ENCODE data around the gene DCTPP1.
A peak's percentile ranks its signal among the peaks of the same experiment; 100 is the strongest.

DCTPP1 gene

GRCh38 chr16:30413112-30413806 lies 16.6 kb downstream of the DCTPP1 start:
- Histone ChIP-seq H3K4me3 (ENCODE audit: low read depth in 1 of 2, low read length in 1 of 2) (no peak overlapping the region), H3K9me3 (no peaks in the 10 kb centered on the region), H3K27me3 (no peaks in the 10 kb centered on the region), H3K27ac (no peak overlapping the region), H3K4me1 (ENCODE audit: control insufficient read depth in 1 of 2, insufficient read depth in 1 of 2, low read depth in 1 of 2, low read length in 1 of 2) (peaks cover 10 to 21% of the 10 kb centered on the region in 2 experiments), H3K36me3 (no peaks in the 10 kb centered on the region)
- no peak for TF ChIP-seq CTCF (IDR thresholded peaks at IDR 0.05)

GRCh38 chr16:30409125-30410060 lies 20.4 kb downstream of the DCTPP1 start:
- Histone ChIP-seq H3K27ac (peak overlapping the region; percentile 31), H3K4me3 (ENCODE audit: low read depth in 1 of 2, low read length in 1 of 2) (no peak overlapping the region)
- TF ChIP-seq CTCF (IDR thresholded peaks at IDR 0.05) = peak; percentile 93

DNA sequence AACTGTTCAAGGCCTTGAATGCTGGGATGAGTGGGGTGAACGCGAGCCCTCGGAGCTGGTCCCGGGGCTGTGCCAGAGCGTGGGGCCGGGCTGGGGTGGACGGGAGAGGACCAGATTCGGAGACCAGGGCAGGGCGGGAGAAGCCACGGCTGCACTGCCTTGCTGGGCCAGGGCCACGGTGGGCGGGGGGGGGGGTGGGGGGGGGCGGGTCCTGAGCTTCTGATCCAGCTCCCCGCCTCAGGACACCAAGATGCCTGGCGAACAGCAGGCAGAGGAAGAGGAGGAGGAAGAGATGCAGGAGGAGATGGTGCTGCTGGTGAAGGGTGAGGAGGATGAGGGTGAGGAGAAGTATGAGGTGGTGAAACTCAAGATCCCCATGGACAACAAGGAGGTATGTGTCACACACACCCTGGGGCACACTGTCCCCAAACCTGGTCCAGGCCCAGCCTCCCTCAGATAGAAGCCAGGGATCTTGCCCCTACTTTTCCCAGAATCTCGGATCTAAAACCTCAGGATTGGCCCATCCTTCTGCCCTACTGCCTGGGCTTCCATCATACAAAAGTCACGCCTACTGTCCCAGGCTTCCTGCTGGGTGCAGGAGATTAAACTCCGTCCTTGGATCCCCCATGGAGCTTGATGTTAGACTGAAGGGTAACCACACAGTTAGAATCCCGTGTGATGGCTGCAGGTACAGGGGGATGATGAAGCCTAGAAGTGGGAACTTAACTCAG lies 21.9 kb downstream of the DCTPP1 start:
- H3K4me3 ChIP-seq (ENCODE audit: low read depth in 1 of 2, low read length in 1 of 2) = peak overlapping the region; percentile 65 to 84
- H3K36me3 ChIP-seq = no peaks in the 10 kb centered on the region
- no peaks in the 10 kb centered on the region for H3K9me3 ChIP-seq
- peaks cover 7% of the 10 kb centered on the region for H3K27me3 ChIP-seq
- TF ChIP-seq CTCF (IDR thresholded peaks at IDR 0.05) = no peak
- peaks cover 15 to 32% of the 10 kb centered on the region in 2 experiments for H3K4me1 ChIP-seq (ENCODE audit: control insufficient read depth in 1 of 2, insufficient read depth in 1 of 2, low read depth in 1 of 2, low read length in 1 of 2)
- H3K27ac ChIP-seq = peak overlapping the region; percentile 41

More at GRCh38 chr16:30409125-30410060, 20.4 kb downstream of the DCTPP1 start:
- peaks cover 10 to 24% of the 10 kb centered on the region in 2 experiments for H3K4me1 ChIP-seq (ENCODE audit: control insufficient read depth in 1 of 2, insufficient read depth in 1 of 2, low read depth in 1 of 2, low read length in 1 of 2)
- H3K9me3 ChIP-seq = no peaks in the 10 kb centered on the region
- H3K36me3 ChIP-seq = no peaks in the 10 kb centered on the region
- H3K27me3 ChIP-seq = peaks cover 7% of the 10 kb centered on the region

DNA sequence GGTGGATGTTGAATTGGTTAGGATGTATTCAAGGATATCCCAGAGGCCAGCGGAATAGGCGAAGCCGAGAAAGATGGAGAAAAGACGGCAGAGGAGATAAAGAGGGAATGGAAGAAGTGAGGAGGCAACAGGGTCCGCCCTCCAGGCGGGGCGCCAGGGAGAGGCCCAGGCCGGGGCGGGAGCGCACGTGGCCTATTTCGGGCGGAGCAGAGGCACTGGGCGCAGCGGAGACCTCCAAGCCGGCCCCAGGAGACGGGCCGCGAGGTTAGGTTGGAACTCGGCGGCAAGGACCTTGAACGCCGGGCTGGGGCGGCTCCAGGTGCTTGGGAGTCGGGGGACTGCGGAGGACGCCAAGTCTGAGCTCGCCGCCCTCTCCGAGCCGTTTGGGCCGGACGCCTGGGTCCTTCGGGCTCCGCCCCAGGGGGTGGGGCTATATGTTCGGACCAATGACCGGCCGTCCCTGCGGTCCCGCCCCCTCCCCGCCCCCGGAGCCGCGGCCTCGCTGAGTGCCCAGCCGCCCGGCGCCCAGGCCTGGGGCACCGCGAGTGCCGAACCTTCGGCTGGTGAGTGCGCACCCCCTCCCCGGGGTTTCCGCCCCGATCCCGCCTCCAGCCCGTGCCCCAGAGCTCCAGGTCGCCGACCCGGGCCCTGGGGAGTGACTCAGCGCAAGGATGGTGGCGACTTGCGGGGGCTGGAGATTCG lies 22.6 kb downstream of the DCTPP1 start, which contains the start of gene ZNF771:
Gene ZNF771, plus strand, starts transcription at position 505 of the 702 bp plus-strand sequence. CDS start 448 bp downstream, outside the sequence.
- peaks cover 7% of the 10 kb centered on the region for H3K27me3 ChIP-seq
- no peaks in the 10 kb centered on the region for H3K9me3 ChIP-seq
- peak within 1 kb of the TSS; percentile 65 to 84 for H3K4me3 ChIP-seq (ENCODE audit: low read depth in 1 of 2, low read length in 1 of 2)
- peak within 1 kb of the TSS; percentile 41 for H3K27ac ChIP-seq
- peaks cover 19 to 38% of the 10 kb centered on the region in 2 experiments for H3K4me1 ChIP-seq (ENCODE audit: control insufficient read depth in 1 of 2, insufficient read depth in 1 of 2, low read depth in 1 of 2, low read length in 1 of 2)
- TF ChIP-seq CTCF (IDR thresholded peaks at IDR 0.05) = no peak
- H3K36me3 ChIP-seq = no peaks in the 10 kb centered on the region

DNA sequence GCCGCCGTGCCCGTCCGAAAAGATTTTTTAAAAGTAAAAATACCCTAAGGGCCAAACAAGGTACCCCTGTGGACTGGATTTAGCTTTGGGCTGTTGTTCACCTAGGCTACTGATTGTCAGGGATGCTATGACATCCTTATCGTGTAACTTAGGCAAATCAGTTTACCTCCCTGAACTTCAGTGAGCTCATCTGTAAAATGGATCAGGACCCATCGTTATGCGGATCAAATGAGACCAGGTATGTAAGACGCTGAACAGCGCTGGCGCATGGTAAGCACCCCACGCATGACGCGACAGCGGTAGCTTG lies 23.1 kb downstream of the DCTPP1 start:
- no peak for TF ChIP-seq CTCF (IDR thresholded peaks at IDR 0.05)
- H3K36me3 ChIP-seq = no peaks in the 10 kb centered on the region
- H3K27me3 ChIP-seq = peaks cover 7% of the 10 kb centered on the region
- no peaks in the 10 kb centered on the region for H3K9me3 ChIP-seq
- H3K27ac ChIP-seq = peak overlapping the region; percentile 41
- peak overlapping the region; percentile 65 to 84 for H3K4me3 ChIP-seq (ENCODE audit: low read depth in 1 of 2, low read length in 1 of 2)
- peaks cover 19 to 38% of the 10 kb centered on the region in 2 experiments for H3K4me1 ChIP-seq (ENCODE audit: control insufficient read depth in 1 of 2, insufficient read depth in 1 of 2, low read depth in 1 of 2, low read length in 1 of 2)
